ENCODE data around the gene MKNK2. TPM values are rescaled to one million over a fixed set of nuclear protein-coding genes. Genes with fewer than 3 reads are reported as not detected.
"Not testable (repeated sequence)": the region's sequence is repeated elsewhere in the genome, so short reads cannot be mapped to it uniquely, and the experiment has no call there.

MKNK2 gene
- total RNA-seq (2014; rRNA removed; shearing (Covaris generic)): 31.3 and 33.9 TPM in 2 replicates

- DNase-seq (ENCODE audit: low read depth): peak; percentile 92
Measured at GRCh38 chr19:2050991-2051772, at the start of gene MKNK2. Gene MKNK2 (minus strand): TSS chr19:2051244. CDS start chr19:2050851, 393 bp downstream.

GRCh38 chr19:2100719-2101061 is 49.6 kb upstream of the MKNK2 start:
- no peak for DNase-seq (ENCODE audit: low read depth)

- no peak for DNase-seq (ENCODE audit: low read depth)
Measured at GRCh38 chr19:2099937-2100718, 49.1 kb upstream of the MKNK2 start.

GRCh38 chr19:2099054-2099501 is 48.0 kb upstream of the MKNK2 start:
- no peak for DNase-seq (ENCODE audit: low read depth)

- DNase-seq (ENCODE audit: low read depth): no peak
Measured at GRCh38 chr19:2097886-2098327, 46.9 kb upstream of the MKNK2 start.

- no peak for DNase-seq (ENCODE audit: low read depth)
Measured at GRCh38 chr19:2097203-2097885, 46.3 kb upstream of the MKNK2 start.

- peak; percentile 99 for DNase-seq (ENCODE audit: low read depth)
Measured at GRCh38 chr19:2096480-2097202, 45.6 kb upstream of the MKNK2 start, which contains the start of gene IZUMO4. Gene IZUMO4 (plus strand): TSS chr19:2096915. CDS start chr19:2096946, 31 bp downstream.

GRCh38 chr19:2096034-2096479 is 45.0 kb upstream of the MKNK2 start, which contains the start of gene MOB3A:
Gene MOB3A (minus strand): TSS chr19:2096326. CDS start chr19:2078560, 17,766 bp downstream.
- DNase-seq (ENCODE audit: low read depth): peak; percentile 94

- not testable (repeated sequence) for DNase-seq (ENCODE audit: low read depth)
Measured at GRCh38 chr19:2091926-2092525, 41.0 kb upstream of the MKNK2 start.

GRCh38 chr19:2089727-2090053 is 38.6 kb upstream of the MKNK2 start:
- no peak for DNase-seq (ENCODE audit: low read depth)

- peak; percentile 50 for DNase-seq (ENCODE audit: low read depth)
Measured at GRCh38 chr19:2089001-2089711, 38.1 kb upstream of the MKNK2 start.

GRCh38 chr19:2087621-2088100 is 36.6 kb upstream of the MKNK2 start:
- no peak for DNase-seq (ENCODE audit: low read depth)

- DNase-seq (ENCODE audit: low read depth): not testable (repeated sequence)
Measured at GRCh38 chr19:2086695-2087620, 35.9 kb upstream of the MKNK2 start.

- peak; percentile 81 for DNase-seq (ENCODE audit: low read depth)
Measured at GRCh38 chr19:2084993-2085720, 34.1 kb upstream of the MKNK2 start.

- no peak for DNase-seq (ENCODE audit: low read depth)
Measured at GRCh38 chr19:2083174-2083854, 32.3 kb upstream of the MKNK2 start.

GRCh38 chr19:2081873-2082810 is 31.1 kb upstream of the MKNK2 start:
- no peak for DNase-seq (ENCODE audit: low read depth)

Data from Daoy (cell line).